ENCODE measurements around the gene KLHL24. TPM values are rescaled to one million over a fixed set of nuclear protein-coding genes. Genes with fewer than 3 reads are reported as not detected.

KLHL24 gene, protein sequence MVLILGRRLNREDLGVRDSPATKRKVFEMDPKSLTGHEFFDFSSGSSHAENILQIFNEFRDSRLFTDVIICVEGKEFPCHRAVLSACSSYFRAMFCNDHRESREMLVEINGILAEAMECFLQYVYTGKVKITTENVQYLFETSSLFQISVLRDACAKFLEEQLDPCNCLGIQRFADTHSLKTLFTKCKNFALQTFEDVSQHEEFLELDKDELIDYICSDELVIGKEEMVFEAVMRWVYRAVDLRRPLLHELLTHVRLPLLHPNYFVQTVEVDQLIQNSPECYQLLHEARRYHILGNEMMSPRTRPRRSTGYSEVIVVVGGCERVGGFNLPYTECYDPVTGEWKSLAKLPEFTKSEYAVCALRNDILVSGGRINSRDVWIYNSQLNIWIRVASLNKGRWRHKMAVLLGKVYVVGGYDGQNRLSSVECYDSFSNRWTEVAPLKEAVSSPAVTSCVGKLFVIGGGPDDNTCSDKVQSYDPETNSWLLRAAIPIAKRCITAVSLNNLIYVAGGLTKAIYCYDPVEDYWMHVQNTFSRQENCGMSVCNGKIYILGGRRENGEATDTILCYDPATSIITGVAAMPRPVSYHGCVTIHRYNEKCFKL
- polyA plus RNA-seq (2011; rRNA removed) (26.4 and 33.6 TPM in 2 replicates), polyA minus RNA-seq (2011; rRNA and poly(A)+ RNA removed) (45.5 and 83.9 TPM in 2 replicates)

GRCh38 chr3:183635431-183636220, at the start of gene KLHL24:
KLHL24 (plus strand) TSS chr3:183635623; CDS start chr3:183650357, 14,734 bp downstream.
- Histone ChIP-seq H3K27ac (ENCODE audit: low read depth, low read length) (peak within 1 kb of the TSS; percentile 96), H3K9me3 (ENCODE audit: control insufficient read depth, insufficient read depth, low read length) (no peaks in the 10 kb centered on the region; the same call in 1 of the 2 replicates), H3K27me3 (ENCODE audit: control insufficient read depth, insufficient read depth, low read length) (no peaks in the 10 kb centered on the region), H3K4me3 (ENCODE audit: low read depth, low read length) (peak within 1 kb of the TSS; percentile 89)
- TF ChIP-seq CTCF (IDR thresholded peaks at IDR 0.05; ENCODE audit: low read depth, low read length) = no peak
- ChIA-PET POLR2A (interaction anchor here (0.5 to 1.7 kb wide), 10 partner anchors 10 to 482 kb away, joined by 3 to 18 read pairs (median 3); partner anchors contain the start of gene YEATS2), CTCF (interaction anchor here (1.9 to 2.0 kb wide), 2 partner anchors 132 to 166 kb away, joined by 5 to 7 read pairs; no protein-coding TSS in a partner anchor)
- DNase-seq (ENCODE audit: low read depth, low spot score) = peak; percentile 79

DNA sequence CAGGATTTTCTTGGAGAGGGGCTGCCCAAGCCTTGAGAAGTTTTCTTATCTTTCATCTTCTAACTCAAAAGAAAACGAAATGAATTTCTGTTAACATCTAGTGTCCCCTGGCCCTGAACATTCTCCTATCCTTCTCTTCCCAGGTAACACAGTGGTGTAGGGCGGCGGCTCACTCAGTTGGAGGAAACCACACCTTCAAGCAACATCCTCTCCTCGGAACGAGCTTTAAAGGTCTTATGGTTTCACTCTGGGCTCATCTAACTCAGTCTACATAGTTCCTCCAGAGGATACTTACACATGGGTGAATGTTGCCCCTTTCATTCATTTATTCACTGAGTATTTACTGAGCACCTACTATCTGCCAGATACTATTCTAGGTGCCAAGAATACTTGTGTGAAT, 48.9 kb upstream of the KLHL24 start:
- Histone ChIP-seq H3K27me3 (ENCODE audit: control insufficient read depth, insufficient read depth, low read length) (peaks cover 10% of the 10 kb centered on the region), H3K9me3 (ENCODE audit: control insufficient read depth, insufficient read depth, low read length) (no peaks in the 10 kb centered on the region), H3K27ac (ENCODE audit: low read depth, low read length) (no peak overlapping the region), H3K4me3 (ENCODE audit: low read depth, low read length) (no peak overlapping the region)
- no peak for TF ChIP-seq CTCF (IDR thresholded peaks at IDR 0.05; ENCODE audit: low read depth, low read length)
- DNase-seq (ENCODE audit: low read depth, low spot score) = no peak
- ChIA-PET POLR2A (no interaction called here), CTCF (no interaction called here)

GRCh38 chr3:183587336-183587735, 48.1 kb upstream of the KLHL24 start:
- ChIA-PET POLR2A (no interaction called here), CTCF (no interaction called here)
- no peak for DNase-seq (ENCODE audit: low read depth, low spot score)

DNA sequence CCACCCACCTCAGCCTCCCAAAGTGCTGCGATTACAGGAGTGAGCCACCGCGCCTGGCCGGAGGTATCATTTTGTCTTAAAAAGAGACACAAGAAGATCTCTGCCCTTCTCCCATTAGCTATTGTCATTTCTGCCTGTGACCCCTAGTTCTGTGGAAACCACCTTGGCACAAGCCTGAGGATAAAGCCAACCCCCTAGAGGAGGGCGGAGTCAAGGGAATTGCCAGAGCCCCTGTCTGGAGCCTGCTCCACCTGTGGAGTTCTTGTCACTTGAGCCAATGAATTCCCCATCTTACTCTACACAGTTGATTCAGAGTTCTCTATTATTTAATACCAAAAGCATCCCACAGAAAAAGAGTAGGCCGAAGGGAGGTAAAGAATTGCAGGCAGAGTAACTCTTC, 45.0 kb upstream of the KLHL24 start:
- peaks cover 14% of the 10 kb centered on the region for H3K27me3 ChIP-seq (ENCODE audit: control insufficient read depth, insufficient read depth, low read length)
- H3K27ac ChIP-seq (ENCODE audit: low read depth, low read length) = no peak overlapping the region
- ChIA-PET CTCF (no interaction called here), POLR2A (no interaction called here)
- no peak overlapping the region for H3K4me3 ChIP-seq (ENCODE audit: low read depth, low read length)
- DNase-seq (ENCODE audit: low read depth, low spot score) = no peak
- no peaks in the 10 kb centered on the region for H3K9me3 ChIP-seq (ENCODE audit: control insufficient read depth, insufficient read depth, low read length)
- TF ChIP-seq CTCF (IDR thresholded peaks at IDR 0.05; ENCODE audit: low read depth, low read length) = no peak

More at GRCh38 chr3:183587336-183587735, 48.1 kb upstream of the KLHL24 start:
- no peaks in the 10 kb centered on the region for H3K9me3 ChIP-seq (ENCODE audit: control insufficient read depth, insufficient read depth, low read length)
- peaks cover 14% of the 10 kb centered on the region for H3K27me3 ChIP-seq (ENCODE audit: control insufficient read depth, insufficient read depth, low read length)
- TF ChIP-seq CTCF (IDR thresholded peaks at IDR 0.05; ENCODE audit: low read depth, low read length) = no peak
- no peak overlapping the region for H3K27ac ChIP-seq (ENCODE audit: low read depth, low read length)
- H3K4me3 ChIP-seq (ENCODE audit: low read depth, low read length) = no peak overlapping the region

Measured in AG04450 (cell line).